H9 (cell line): ENCODE data around the gene TTBK1. TPM values are rescaled to one million over a fixed set of nuclear protein-coding genes. Genes with fewer than 3 reads are reported as not detected.

Source experiments
- DNase-seq: peaks from one replicate; pipeline ENCODE4 v3.0.0-alpha.2; 2017
- H2AFZ ChIP-seq: one replicate; pipeline ENCODE4 v1.6.1; 2013; ENCODE audit warnings: mild to moderate bottlenecking, low read length, control low read depth, moderate library complexity
- H2AK5ac ChIP-seq: 2 replicates; pipeline ENCODE4 v1.6.1; 2013; ENCODE audit warnings: low read length, control low read depth, mixed read lengths; ENCODE audit not compliant: insufficient read length
- H2BK120ac ChIP-seq: one replicate; pipeline ENCODE4 v1.6.1; 2013; ENCODE audit warnings: low read depth, mild to moderate bottlenecking, low read length, control low read depth, inconsistent platforms; ENCODE audit not compliant: poor library complexity, severe bottlenecking
- H2BK12ac ChIP-seq: 2 replicates; pipeline ENCODE4 v1.6.1; 2013; ENCODE audit warnings: low read length, control low read depth, mixed read lengths, low read depth; ENCODE audit not compliant: insufficient read length
- H2BK15ac ChIP-seq: 2 replicates; pipeline ENCODE4 v1.6.1; 2013; ENCODE audit warnings: low read depth, low read length, control low read depth
- H2BK20ac ChIP-seq: one replicate; pipeline ENCODE4 v1.6.1; 2013; ENCODE audit warnings: low read depth, mild to moderate bottlenecking, low read length, control low read depth, inconsistent platforms; ENCODE audit not compliant: poor library complexity, severe bottlenecking
- H2BK5ac ChIP-seq: 2 replicates; pipeline ENCODE4 v1.6.1; 2013; ENCODE audit warnings: low read length, control low read depth, mixed read lengths; ENCODE audit not compliant: insufficient read length
- H3K14ac ChIP-seq: 2 replicates; pipeline ENCODE4 v1.6.1; 2013; ENCODE audit warnings: low read length, control low read depth; ENCODE audit not compliant: insufficient read depth
- H3K18ac ChIP-seq: 2 replicates; pipeline ENCODE4 v1.6.1; 2013; ENCODE audit warnings: low read depth, mild to moderate bottlenecking, mixed read lengths, low read length, control low read depth; ENCODE audit not compliant: insufficient read length
- H3K23ac ChIP-seq: 2 replicates; pipeline ENCODE4 v1.6.1; 2013; ENCODE audit warnings: low read length, control low read depth, mixed read lengths, low read depth; ENCODE audit not compliant: insufficient read length
- H3K23me2 ChIP-seq: 2 replicates; pipeline ENCODE4 v1.6.1; 2013; ENCODE audit warnings: low read depth, mild to moderate bottlenecking, mixed read lengths, low read length, control low read depth; ENCODE audit not compliant: insufficient read length, poor library complexity, severe bottlenecking
- H3K27ac ChIP-seq: 2 replicates; pipeline ENCODE4 v1.5.1; 2013; ENCODE audit warnings: low read length, control low read depth, mixed read lengths, low read depth; ENCODE audit not compliant: insufficient read length
- H3K27me3 ChIP-seq: 2 replicates; pipeline ENCODE4 v1.6.1; 2013; ENCODE audit warnings: low read length, control low read depth, inconsistent platforms; ENCODE audit not compliant: insufficient read depth
- H3K4ac ChIP-seq: 2 replicates; pipeline ENCODE4 v1.6.1; 2013; ENCODE audit warnings: low read depth, mild to moderate bottlenecking, control low read depth, inconsistent platforms, low read length, moderate library complexity
- H3K4me1 ChIP-seq: 2 replicates; pipeline ENCODE4 v1.6.1; 2013; ENCODE audit warnings: low read length, control low read depth, inconsistent platforms; ENCODE audit not compliant: insufficient read depth
- H3K4me2 ChIP-seq: 2 replicates; pipeline ENCODE4 v1.6.1; 2013; ENCODE audit warnings: low read length, control low read depth, mixed read lengths; ENCODE audit not compliant: insufficient read length, insufficient read depth
- H3K56ac ChIP-seq: 2 replicates; pipeline ENCODE4 v1.6.1; 2013; ENCODE audit warnings: low read depth, mild to moderate bottlenecking, mixed read lengths, low read length, control low read depth; ENCODE audit not compliant: insufficient read length
- H3K79me1 ChIP-seq: 2 replicates; pipeline ENCODE4 v1.6.1; 2013; ENCODE audit warnings: low read depth, mild to moderate bottlenecking, moderate library complexity, low read length, control low read depth, inconsistent platforms; ENCODE audit not compliant: insufficient read depth, poor library complexity, severe bottlenecking
- H3K79me2 ChIP-seq: 2 replicates; pipeline ENCODE4 v1.6.1; 2013; ENCODE audit warnings: low read length, control low read depth, inconsistent platforms; ENCODE audit not compliant: insufficient read depth
- H3K9ac ChIP-seq: 2 replicates; pipeline ENCODE4 v1.6.1; 2013; ENCODE audit warnings: low read length, control low read depth, mixed read lengths; ENCODE audit not compliant: insufficient read length; ENCODE audit errors: extremely low read depth
- H3K9me3 ChIP-seq: one replicate; pipeline ENCODE4 v1.6.1; 2013; ENCODE audit warnings: low read depth, low read length, inconsistent platforms; ENCODE audit not compliant: control insufficient read depth
- H3T11ph ChIP-seq: one replicate; pipeline ENCODE4 v1.6.1; 2013; ENCODE audit warnings: mild to moderate bottlenecking, low read length, control low read depth, inconsistent platforms
- H4K20me1 ChIP-seq: one replicate; pipeline ENCODE4 v1.6.1; 2013; ENCODE audit not compliant: control insufficient read depth, insufficient read length, insufficient read depth
- H4K5ac ChIP-seq: 2 replicates; pipeline ENCODE4 v1.6.1; 2013; ENCODE audit warnings: low read depth, mild to moderate bottlenecking, mixed read lengths, low read length, control low read depth; ENCODE audit not compliant: insufficient read length
- H4K8ac ChIP-seq: replicated peaks from 2 replicates; pipeline ENCODE4 v1.6.1; 2013; ENCODE audit warnings: low read length, control low read depth, mixed read lengths, low read depth; ENCODE audit not compliant: insufficient read length
- H4K91ac ChIP-seq: 2 replicates; pipeline ENCODE4 v1.6.1; 2013; ENCODE audit warnings: low read depth, mild to moderate bottlenecking, moderate library complexity, mixed read lengths, low read length, control low read depth; ENCODE audit not compliant: insufficient read length
- H3K27ac Mint-ChIP-seq, 3 experiments: 2 replicates in 2 of 3; 3 replicates in 1 of 3; pipeline ENCODE4 v1.8.0; 2020 to 2021; ENCODE audit warnings: mixed read lengths in 3 of 3, mild to moderate bottlenecking in 1 of 3, moderate library complexity in 1 of 3
- H3K27me3 Mint-ChIP-seq: 2 replicates; pipeline ENCODE4 v1.8.0; 2021; ENCODE audit warnings: low read depth, mild to moderate bottlenecking, moderate library complexity, mixed read lengths
- H3K36me3 Mint-ChIP-seq, 3 experiments: 2 replicates in 2 of 3; 3 replicates in 1 of 3; pipeline ENCODE4 v1.8.0; 2020 to 2021; ENCODE audit warnings: low read depth in 3 of 3, mixed read lengths in 3 of 3; ENCODE audit not compliant: insufficient read depth in 1 of 3
- H3K4me1 Mint-ChIP-seq, 2 experiments: 2 replicates each; pipeline ENCODE4 v1.8.0; 2020; ENCODE audit warnings: mixed read lengths in 2 of 2
- H3K4me3 Mint-ChIP-seq, 2 experiments: 2 replicates in 1 of 2; 3 replicates in 1 of 2; pipeline ENCODE4 v1.8.0; 2020 to 2021; ENCODE audit warnings: mild to moderate bottlenecking in 2 of 2, mixed read lengths in 2 of 2, moderate library complexity in 1 of 2
- H3K9me3 Mint-ChIP-seq, 2 experiments: 2 replicates in 1 of 2; 3 replicates in 1 of 2; pipeline ENCODE4 v1.8.0; 2020; ENCODE audit warnings: mild to moderate bottlenecking in 2 of 2, mixed read lengths in 2 of 2, moderate library complexity in 1 of 2
- WGBS: extraction: QIAGEN DNeasy Blood & Tissue Kit; methylation state at CpG from one replicate; pipeline ENCODE4 v1.1.7; 2013; ENCODE audit warnings: missing lambda C conversion rate, low lambda C conversion rate, mixed read lengths; ENCODE audit not compliant: insufficient read length; ENCODE audit errors: extremely low coverage; 5-methylcytosine and 5-hydroxymethylcytosine counted together
- total RNA-seq: library from RNA; stranded (reverse); gene quantifications from 2 replicates; pipeline ENCODE4 v1.2.1, GENCODE V29; 2021
- TF ChIP-seq, protein P1 (sequence below): fragments of 200-600 bp; sonication (generic); conservative IDR thresholded peaks from 3 replicates; pipeline ENCODE4 v1.8.0; 2021; ENCODE audit warnings: antibody characterized with exemption, mild to moderate bottlenecking

Gene TTBK1
- total RNA-seq, 1 experiment from 2014 or later, result 1.6 TPM

GRCh38 chr6:43250992-43251373, 7.7 kb downstream of the TTBK1 start:
- no peak overlapping the region for H3K23ac ChIP-seq
- no peak overlapping the region for H3K14ac ChIP-seq
- no peak for DNase-seq
- H3K9ac ChIP-seq, result no peak overlapping the region
- Mint-ChIP-seq H3K27me3 (peaks cover 29% of the 10 kb centered on the region), H3K36me3 (peaks cover 0 to 2% (median 0%) of the 10 kb centered on the region in 3 experiments; a peak in 1 of 7 replicates), H3K4me3 (no peak overlapping the region), H3K4me1 (peaks cover 22 to 29% of the 10 kb centered on the region in 2 experiments), H3K9me3 (no peaks in the 10 kb centered on the region), H3K27ac (peak overlapping the region in 2 of 3 experiments; percentile 6 to 25; a peak in 2 of 7 replicates)
- H2AK5ac ChIP-seq, result no peak overlapping the region
- H2AFZ ChIP-seq, result no peak overlapping the region
- no peak overlapping the region for H3K18ac ChIP-seq
- TF ChIP-seq, protein P1, sequence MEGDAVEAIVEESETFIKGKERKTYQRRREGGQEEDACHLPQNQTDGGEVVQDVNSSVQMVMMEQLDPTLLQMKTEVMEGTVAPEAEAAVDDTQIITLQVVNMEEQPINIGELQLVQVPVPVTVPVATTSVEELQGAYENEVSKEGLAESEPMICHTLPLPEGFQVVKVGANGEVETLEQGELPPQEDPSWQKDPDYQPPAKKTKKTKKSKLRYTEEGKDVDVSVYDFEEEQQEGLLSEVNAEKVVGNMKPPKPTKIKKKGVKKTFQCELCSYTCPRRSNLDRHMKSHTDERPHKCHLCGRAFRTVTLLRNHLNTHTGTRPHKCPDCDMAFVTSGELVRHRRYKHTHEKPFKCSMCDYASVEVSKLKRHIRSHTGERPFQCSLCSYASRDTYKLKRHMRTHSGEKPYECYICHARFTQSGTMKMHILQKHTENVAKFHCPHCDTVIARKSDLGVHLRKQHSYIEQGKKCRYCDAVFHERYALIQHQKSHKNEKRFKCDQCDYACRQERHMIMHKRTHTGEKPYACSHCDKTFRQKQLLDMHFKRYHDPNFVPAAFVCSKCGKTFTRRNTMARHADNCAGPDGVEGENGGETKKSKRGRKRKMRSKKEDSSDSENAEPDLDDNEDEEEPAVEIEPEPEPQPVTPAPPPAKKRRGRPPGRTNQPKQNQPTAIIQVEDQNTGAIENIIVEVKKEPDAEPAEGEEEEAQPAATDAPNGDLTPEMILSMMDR, result no peak
- no peaks in the 10 kb centered on the region for H3K79me2 ChIP-seq
- H4K8ac ChIP-seq, result no peak overlapping the region
- H2BK12ac ChIP-seq, result no peak overlapping the region
- H2BK20ac ChIP-seq, result no peak overlapping the region
- no peaks in the 10 kb centered on the region for H3K27me3 ChIP-seq
- H3T11ph ChIP-seq, result no peak overlapping the region
- H3K4me1 ChIP-seq, result no peaks in the 10 kb centered on the region
- WGBS, result no CpG with 5 or more reads among the region's 8 CpGs
- H3K4me2 ChIP-seq, result no peak overlapping the region
- no peak overlapping the region for H2BK120ac ChIP-seq
- H3K27ac ChIP-seq, result no peak overlapping the region
- H4K5ac ChIP-seq, result no peak overlapping the region
- no peak overlapping the region for H3K56ac ChIP-seq
- H4K91ac ChIP-seq, result no peak overlapping the region
- H3K4ac ChIP-seq, result no peak overlapping the region
- H3K23me2 ChIP-seq, result peaks cover 7% of the 10 kb centered on the region
- no peak overlapping the region for H2BK15ac ChIP-seq
- no peak overlapping the region for H2BK5ac ChIP-seq
- H4K20me1 ChIP-seq, result no peaks in the 10 kb centered on the region
- no peaks in the 10 kb centered on the region for H3K79me1 ChIP-seq
- no peaks in the 10 kb centered on the region for H3K9me3 ChIP-seq
